ENCODE measurements around the gene DIAPH2. TPM values are rescaled to one million over a fixed set of nuclear protein-coding genes. Genes with fewer than 3 reads are reported as not detected.

The DIAPH2 gene
- total RNA-seq, 2 donors from 2014 or later = 11.6 to 12.7 TPM

DNA sequence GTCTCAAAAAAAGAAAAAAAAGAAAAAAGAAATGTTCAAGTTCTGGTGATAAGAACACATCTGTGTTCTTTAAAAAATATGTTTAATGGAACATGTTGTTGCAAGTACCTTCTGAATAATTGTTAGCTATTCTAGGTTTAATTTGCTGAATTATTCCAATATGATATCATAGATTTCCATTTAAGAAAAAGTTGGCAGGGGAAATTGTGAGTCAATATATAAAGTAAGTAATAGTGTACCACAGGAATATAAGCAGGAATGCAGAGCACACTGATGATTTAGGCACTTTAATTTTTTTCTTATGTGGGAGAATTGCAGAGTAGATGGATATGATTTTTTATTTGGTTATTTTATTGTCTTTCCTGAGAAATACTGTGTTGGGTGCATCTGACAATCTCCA lies 389.8 kb downstream of the DIAPH2 start:
- DNase-seq (ENCODE audit: low spot score) = no peak
- TF ChIP-seq, protein P1, sequence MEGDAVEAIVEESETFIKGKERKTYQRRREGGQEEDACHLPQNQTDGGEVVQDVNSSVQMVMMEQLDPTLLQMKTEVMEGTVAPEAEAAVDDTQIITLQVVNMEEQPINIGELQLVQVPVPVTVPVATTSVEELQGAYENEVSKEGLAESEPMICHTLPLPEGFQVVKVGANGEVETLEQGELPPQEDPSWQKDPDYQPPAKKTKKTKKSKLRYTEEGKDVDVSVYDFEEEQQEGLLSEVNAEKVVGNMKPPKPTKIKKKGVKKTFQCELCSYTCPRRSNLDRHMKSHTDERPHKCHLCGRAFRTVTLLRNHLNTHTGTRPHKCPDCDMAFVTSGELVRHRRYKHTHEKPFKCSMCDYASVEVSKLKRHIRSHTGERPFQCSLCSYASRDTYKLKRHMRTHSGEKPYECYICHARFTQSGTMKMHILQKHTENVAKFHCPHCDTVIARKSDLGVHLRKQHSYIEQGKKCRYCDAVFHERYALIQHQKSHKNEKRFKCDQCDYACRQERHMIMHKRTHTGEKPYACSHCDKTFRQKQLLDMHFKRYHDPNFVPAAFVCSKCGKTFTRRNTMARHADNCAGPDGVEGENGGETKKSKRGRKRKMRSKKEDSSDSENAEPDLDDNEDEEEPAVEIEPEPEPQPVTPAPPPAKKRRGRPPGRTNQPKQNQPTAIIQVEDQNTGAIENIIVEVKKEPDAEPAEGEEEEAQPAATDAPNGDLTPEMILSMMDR (IDR thresholded peaks at IDR 0.05) = no peak
- Histone ChIP-seq H3K27ac (no peak overlapping the region), H3K27me3 (no peaks in the 10 kb centered on the region), H3K4me3 (no peak overlapping the region), H3K9me3 (no peaks in the 10 kb centered on the region), H3K4me1 (no peaks in the 10 kb centered on the region), H3K36me3 (no peaks in the 10 kb centered on the region)

DNA sequence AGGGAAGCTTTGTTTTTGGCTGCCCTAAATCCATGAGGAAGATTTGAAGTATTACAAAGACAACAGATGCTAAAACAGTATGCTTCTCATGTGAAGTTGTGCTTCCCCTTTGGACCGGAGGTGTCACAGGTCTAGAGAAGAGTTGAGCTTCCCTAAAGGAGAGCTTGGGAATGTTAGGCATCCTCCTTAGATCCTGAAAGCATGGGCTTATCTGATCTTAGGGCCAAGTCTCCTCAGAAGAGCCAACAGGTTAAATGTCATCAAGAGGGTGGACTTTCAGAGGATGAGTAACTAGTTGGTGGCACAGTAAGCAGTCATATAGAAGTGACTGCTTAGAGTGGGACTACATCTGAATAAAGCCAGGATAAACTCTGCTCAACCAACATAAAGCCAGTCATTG lies 404.5 kb downstream of the DIAPH2 start:
- TF ChIP-seq, protein P1 (IDR thresholded peaks at IDR 0.05) = no peak
- H3K36me3 ChIP-seq = no peaks in the 10 kb centered on the region
- H3K27ac ChIP-seq = no peak overlapping the region
- H3K4me3 ChIP-seq = no peak overlapping the region
- no peaks in the 10 kb centered on the region for H3K9me3 ChIP-seq
- no peak for DNase-seq (ENCODE audit: low spot score)
- H3K27me3 ChIP-seq = no peaks in the 10 kb centered on the region
- no peaks in the 10 kb centered on the region for H3K4me1 ChIP-seq

DNA sequence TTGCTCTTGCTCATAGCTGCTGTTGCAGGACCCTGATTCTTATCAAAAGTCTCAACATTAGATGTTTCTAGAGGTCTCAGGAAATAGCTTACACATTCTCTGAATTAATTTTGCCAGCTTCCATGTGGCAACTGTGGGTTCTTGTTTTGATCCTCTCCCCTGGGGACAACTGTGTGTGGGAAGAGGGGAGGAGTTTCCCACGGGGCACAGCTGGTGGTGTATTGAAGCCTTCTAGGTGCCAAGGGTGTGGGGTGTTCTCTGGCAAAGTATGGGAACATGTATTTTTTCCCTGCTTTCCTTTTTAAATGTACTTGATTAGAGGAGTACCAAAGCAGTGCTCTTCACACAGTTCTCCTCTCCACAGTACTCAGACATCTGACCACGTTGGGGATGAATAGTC lies 411.7 kb downstream of the DIAPH2 start:
- TF ChIP-seq, protein P1 (IDR thresholded peaks at IDR 0.05) = no peak
- Histone ChIP-seq H3K9me3 (no peaks in the 10 kb centered on the region), H3K36me3 (no peaks in the 10 kb centered on the region), H3K27ac (no peak overlapping the region), H3K4me1 (no peaks in the 10 kb centered on the region), H3K27me3 (no peaks in the 10 kb centered on the region), H3K4me3 (no peak overlapping the region)
- DNase-seq (ENCODE audit: low spot score) = no peak

DNA sequence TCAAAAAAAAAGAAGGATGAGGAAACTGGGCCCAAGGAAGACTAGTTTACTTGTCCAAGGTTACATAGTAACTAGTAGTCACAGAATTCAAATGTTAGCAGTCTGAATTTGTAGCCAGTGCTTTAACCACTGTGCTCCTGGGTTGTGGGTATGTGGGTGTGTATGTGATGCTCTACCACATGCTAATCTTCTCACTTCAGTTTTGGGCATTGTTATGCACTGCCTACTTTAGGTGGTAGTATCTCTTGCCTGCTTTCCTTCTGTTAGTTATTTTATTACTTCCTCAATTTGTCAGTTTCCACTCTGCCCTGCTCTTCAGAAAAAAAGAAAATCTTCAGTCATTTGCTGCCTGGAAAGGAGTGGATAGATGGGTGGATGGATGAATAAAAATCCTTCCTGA lies 418.3 kb downstream of the DIAPH2 start:
- H3K27ac ChIP-seq = no peak overlapping the region
- no peaks in the 10 kb centered on the region for H3K9me3 ChIP-seq
- no peak overlapping the region for H3K4me3 ChIP-seq
- H3K4me1 ChIP-seq = no peaks in the 10 kb centered on the region
- no peaks in the 10 kb centered on the region for H3K27me3 ChIP-seq
- no peaks in the 10 kb centered on the region for H3K36me3 ChIP-seq
- TF ChIP-seq, protein P1 (IDR thresholded peaks at IDR 0.05) = no peak
- DNase-seq (ENCODE audit: low spot score) = no peak

DNA sequence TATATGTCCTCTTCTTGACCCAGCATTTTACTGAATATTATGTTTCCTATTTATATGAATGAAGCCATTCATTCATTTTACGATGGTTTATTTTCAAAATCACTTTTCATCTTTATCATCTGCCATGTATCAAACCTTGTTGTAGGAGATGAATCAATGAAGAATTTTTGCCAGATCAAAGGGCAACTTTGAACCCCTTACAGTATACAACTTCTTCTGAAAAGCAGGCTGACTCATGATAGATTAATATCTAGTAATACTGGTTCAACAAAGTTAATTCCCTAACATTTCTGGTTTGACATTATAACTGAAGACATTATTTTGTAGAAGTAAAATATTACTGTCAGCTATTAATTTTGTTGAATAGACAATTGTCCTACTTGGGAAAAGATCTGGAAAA lies 425.1 kb downstream of the DIAPH2 start:
- no peak overlapping the region for H3K4me3 ChIP-seq
- H3K9me3 ChIP-seq = no peaks in the 10 kb centered on the region
- H3K27me3 ChIP-seq = no peaks in the 10 kb centered on the region
- TF ChIP-seq, protein P1 (IDR thresholded peaks at IDR 0.05) = no peak
- H3K4me1 ChIP-seq = no peaks in the 10 kb centered on the region
- no peak for DNase-seq (ENCODE audit: low spot score)
- H3K36me3 ChIP-seq = no peaks in the 10 kb centered on the region
- H3K27ac ChIP-seq = no peak overlapping the region

DNA sequence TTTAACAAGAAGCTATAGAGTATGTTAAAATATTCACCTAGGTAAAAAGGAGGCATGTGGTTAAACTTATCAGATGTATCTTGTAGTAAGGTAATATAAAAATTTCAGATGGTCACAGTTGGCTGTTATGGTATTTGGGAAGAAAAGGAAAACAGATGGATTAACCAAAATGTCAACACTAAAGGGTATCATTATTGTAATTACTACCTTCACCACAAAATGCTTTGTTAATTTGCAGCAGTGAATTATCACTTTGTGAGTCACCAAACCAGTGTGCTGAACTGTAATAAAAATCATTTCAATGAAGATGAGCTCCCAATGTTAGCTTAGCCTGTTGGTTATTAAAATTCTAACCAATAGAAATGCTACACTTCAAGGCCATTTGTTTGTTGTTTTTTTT lies 432.9 kb downstream of the DIAPH2 start:
- Histone ChIP-seq H3K4me1 (no peaks in the 10 kb centered on the region), H3K9me3 (no peaks in the 10 kb centered on the region), H3K4me3 (no peak overlapping the region), H3K36me3 (no peaks in the 10 kb centered on the region), H3K27ac (no peak overlapping the region), H3K27me3 (no peaks in the 10 kb centered on the region)
- no peak for DNase-seq (ENCODE audit: low spot score)
- TF ChIP-seq, protein P1 (IDR thresholded peaks at IDR 0.05) = no peak
